Measurements from ENCODE around the gene BACE2.

Gene BACE2

GRCh38 chr21:41167348-41168342 is at the start of gene BACE2:
Gene BACE2, plus strand, starts transcription at chr21:41168160. Its CDS starts 104 bp downstream, at chr21:41168264.
- no peak for DNase-seq (ENCODE audit: low spot score)

GRCh38 chr21:41119901-41120300 is 48.1 kb upstream of the BACE2 start:
- no peak for DNase-seq (ENCODE audit: low spot score)

GRCh38 chr21:41120997-41121396 is 47.0 kb upstream of the BACE2 start:
- DNase-seq (ENCODE audit: low spot score): no peak

- peak; percentile 22 for DNase-seq (ENCODE audit: low spot score)
These were observed 46.1 kb upstream of the BACE2 start for GRCh38 chr21:41121785-41122415.

- no peak for DNase-seq (ENCODE audit: low spot score)
These were observed 43.2 kb upstream of the BACE2 start for GRCh38 chr21:41124641-41125201.

GRCh38 chr21:41128981-41129380 is 39.0 kb upstream of the BACE2 start:
- DNase-seq (ENCODE audit: low spot score): no peak

- DNase-seq (ENCODE audit: low spot score): no peak
These were observed 37.1 kb upstream of the BACE2 start for GRCh38 chr21:41130883-41131282.

- no peak for DNase-seq (ENCODE audit: low spot score)
These were observed 34.0 kb upstream of the BACE2 start for GRCh38 chr21:41133874-41134522.

GRCh38 chr21:41135746-41136145 is 32.2 kb upstream of the BACE2 start:
- DNase-seq (ENCODE audit: low spot score): no peak

- no peak for DNase-seq (ENCODE audit: low spot score)
These were observed 31.7 kb upstream of the BACE2 start for GRCh38 chr21:41136286-41136685.

GRCh38 chr21:41137401-41137800 is 30.6 kb upstream of the BACE2 start:
- DNase-seq (ENCODE audit: low spot score): no peak

- no peak for DNase-seq (ENCODE audit: low spot score)
These were observed 30.1 kb upstream of the BACE2 start for GRCh38 chr21:41137889-41138288.

GRCh38 chr21:41138711-41139110 is 29.2 kb upstream of the BACE2 start:
- no peak for DNase-seq (ENCODE audit: low spot score)

GRCh38 chr21:41139275-41139674 is 28.7 kb upstream of the BACE2 start:
- DNase-seq (ENCODE audit: low spot score): no peak

- no peak for DNase-seq (ENCODE audit: low spot score)
These were observed 28.0 kb upstream of the BACE2 start for GRCh38 chr21:41139951-41140350.

- DNase-seq (ENCODE audit: low spot score): no peak
These were observed 26.9 kb upstream of the BACE2 start for GRCh38 chr21:41141031-41141457.

GRCh38 chr21:41142051-41142795 is 25.7 kb upstream of the BACE2 start:
- no peak for DNase-seq (ENCODE audit: low spot score)

GRCh38 chr21:41143596-41144325 is 24.2 kb upstream of the BACE2 start:
- no peak for DNase-seq (ENCODE audit: low spot score)

- no peak for DNase-seq (ENCODE audit: low spot score)
These were observed 20.6 kb upstream of the BACE2 start for GRCh38 chr21:41147096-41147978.

- no peak for DNase-seq (ENCODE audit: low spot score)
These were observed 20.0 kb upstream of the BACE2 start for GRCh38 chr21:41147979-41148355.

Data from CD4-positive, alpha-beta T cell treated with Interleukin-2 at 100 ng/mL for 4 hours (primary cell).